ENCODE data around the gene RNF186.

- no peak for TF ChIP-seq CTCF (conservative IDR thresholded peaks at IDR 0.05)
- no peak for TF ChIP-seq ZFX (IDR thresholded peaks at IDR 0.05)
These were observed 46.9 kb upstream of the RNF186 start for GRCh38 chr1:19861842-19862530.
